B cell (primary cell): ENCODE measurements around the gene HMCN1.

ENCODE experiments used
- EZH2 ChIP-seq: IDR thresholded peaks from 2 replicates; pipeline ENCODE4 v1.6.1; 2012; ENCODE audit warnings: borderline replicate concordance, low read depth, mild to moderate bottlenecking, moderate library complexity, low read length; ENCODE audit not compliant: insufficient read depth, poor library complexity, severe bottlenecking
- TF ChIP-seq, protein P1 (sequence below): fragments of 200-600 bp; IDR thresholded peaks from one replicate; pipeline ENCODE4 v1.8.0; 2022; ENCODE audit warnings: antibody characterized with exemption, mild to moderate bottlenecking

DNA sequence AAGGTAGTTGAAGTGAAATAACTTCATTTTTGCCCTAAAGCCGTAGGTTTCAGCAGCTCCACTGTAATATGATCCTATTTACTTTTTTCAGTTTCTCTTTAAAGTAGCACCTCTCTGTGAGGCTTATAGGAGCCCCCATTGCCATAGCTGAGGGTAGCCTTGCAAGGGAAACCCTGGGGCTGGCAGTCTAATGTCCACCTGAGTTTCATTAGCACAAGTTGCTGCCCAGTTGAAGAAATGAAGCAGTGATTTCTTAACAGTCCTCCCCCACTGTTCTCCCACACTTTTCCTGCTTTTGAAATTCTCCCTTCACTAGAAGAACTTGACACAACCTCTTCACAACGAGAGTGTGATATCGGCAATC is 1.5 kb downstream of the HMCN1 start:
- TF ChIP-seq, protein P1, sequence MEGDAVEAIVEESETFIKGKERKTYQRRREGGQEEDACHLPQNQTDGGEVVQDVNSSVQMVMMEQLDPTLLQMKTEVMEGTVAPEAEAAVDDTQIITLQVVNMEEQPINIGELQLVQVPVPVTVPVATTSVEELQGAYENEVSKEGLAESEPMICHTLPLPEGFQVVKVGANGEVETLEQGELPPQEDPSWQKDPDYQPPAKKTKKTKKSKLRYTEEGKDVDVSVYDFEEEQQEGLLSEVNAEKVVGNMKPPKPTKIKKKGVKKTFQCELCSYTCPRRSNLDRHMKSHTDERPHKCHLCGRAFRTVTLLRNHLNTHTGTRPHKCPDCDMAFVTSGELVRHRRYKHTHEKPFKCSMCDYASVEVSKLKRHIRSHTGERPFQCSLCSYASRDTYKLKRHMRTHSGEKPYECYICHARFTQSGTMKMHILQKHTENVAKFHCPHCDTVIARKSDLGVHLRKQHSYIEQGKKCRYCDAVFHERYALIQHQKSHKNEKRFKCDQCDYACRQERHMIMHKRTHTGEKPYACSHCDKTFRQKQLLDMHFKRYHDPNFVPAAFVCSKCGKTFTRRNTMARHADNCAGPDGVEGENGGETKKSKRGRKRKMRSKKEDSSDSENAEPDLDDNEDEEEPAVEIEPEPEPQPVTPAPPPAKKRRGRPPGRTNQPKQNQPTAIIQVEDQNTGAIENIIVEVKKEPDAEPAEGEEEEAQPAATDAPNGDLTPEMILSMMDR, result no peak
- no peak for TF ChIP-seq EZH2
